GM18858 (cell line): ENCODE measurements around the gene DDX56.

ENCODE experiments used
- ATAC-seq: cut with Tn5 transposase; IDR thresholded peaks from one replicate; pipeline ENCODE4 v1.9.1; 2021; ENCODE audit not compliant: unreplicated experiment

DDX56 gene

GRCh38 chr7:44537442-44537841, 36.3 kb downstream of the DDX56 start:
- no peak for ATAC-seq

- ATAC-seq = no peak
These were observed 37.6 kb downstream of the DDX56 start for GRCh38 chr7:44536090-44536489.

GRCh38 chr7:44535348-44536064, 38.2 kb downstream of the DDX56 start:
- no peak for ATAC-seq

- no peak for ATAC-seq
These were observed 39.2 kb downstream of the DDX56 start for GRCh38 chr7:44534501-44534900.

- ATAC-seq = no peak
These were observed 39.6 kb downstream of the DDX56 start for GRCh38 chr7:44534087-44534486.

- no peak for ATAC-seq
These were observed 40.2 kb downstream of the DDX56 start for GRCh38 chr7:44533301-44534055.

GRCh38 chr7:44531421-44532380, 42.0 kb downstream of the DDX56 start:
- no peak for ATAC-seq

GRCh38 chr7:44530990-44531389, 42.7 kb downstream of the DDX56 start:
- no peak for ATAC-seq

- no peak for ATAC-seq
These were observed 48.8 kb downstream of the DDX56 start for GRCh38 chr7:44524811-44525388.

- ATAC-seq = no peak
These were observed 51.4 kb downstream of the DDX56 start for GRCh38 chr7:44522315-44522714.

GRCh38 chr7:44521347-44522095, 52.2 kb downstream of the DDX56 start:
- no peak for ATAC-seq

- no peak for ATAC-seq
These were observed 53.1 kb downstream of the DDX56 start for GRCh38 chr7:44520574-44520973.

- no peak for ATAC-seq
These were observed 54.2 kb downstream of the DDX56 start for GRCh38 chr7:44519546-44519945.

GRCh38 chr7:44518761-44519160, 54.9 kb downstream of the DDX56 start:
- ATAC-seq = no peak

GRCh38 chr7:44517175-44517574, 56.5 kb downstream of the DDX56 start:
- ATAC-seq = no peak
